Measurements from ENCODE around the gene AMPH. TPM values are rescaled to one million over a fixed set of nuclear protein-coding genes. Genes with fewer than 3 reads are reported as not detected.

AMPH gene
- total RNA-seq, 1 experiment from 2014 or later, result not detected

- no TSS peak for BruUV-seq (replicated peaks)
- intact Hi-C loops (cut with micrococcal nuclease; ENCODE audit: unreplicated experiment), result no loop called here
- TF ChIP-seq CTCF (conservative IDR thresholded peaks at IDR 0.05) (no peak), EZH2 (IDR thresholded peaks at IDR 0.05; ENCODE audit: low read depth) (no peak)
- Histone ChIP-seq H2AFZ (no peak overlapping the region), H3K79me2 (ENCODE audit: low read depth) (no peaks in the 10 kb centered on the region), H4K20me1 (ENCODE audit: insufficient read depth) (no peaks in the 10 kb centered on the region), H3K27me3 (ENCODE audit: insufficient read depth, low read depth) (peaks cover 24% of the 10 kb centered on the region), H3K36me3 (ENCODE audit: low read depth) (no peaks in the 10 kb centered on the region), H3K9me2 (ENCODE audit: insufficient read depth) (no peaks in the 10 kb centered on the region), H3F3A (ENCODE audit: insufficient read depth, low read depth) (no peaks in the 10 kb centered on the region), H3K4me1 (replicated peaks; ENCODE audit: insufficient read depth) (no peaks in the 10 kb centered on the region), H3K9me3 (ENCODE audit: insufficient read depth, low read depth) (no peaks in the 10 kb centered on the region), H3K4me3 (no peak overlapping the region), H3K27ac (no peak overlapping the region), H3K4me2 (no peak overlapping the region)
- ChIA-PET CTCF (no interaction called here), POLR2A (ENCODE audit: unreplicated experiment) (no interaction called here)
- DNase-seq, result no peak
These were observed 255.7 kb downstream of the AMPH start for GRCh38 chr7:38375453-38375852.

GRCh38 chr7:38374507-38374906 is 256.7 kb downstream of the AMPH start:
- intact Hi-C loops (cut with micrococcal nuclease; ENCODE audit: unreplicated experiment), result no loop called here
- peaks cover 15% of the 10 kb centered on the region for H3K27me3 ChIP-seq (ENCODE audit: insufficient read depth, low read depth)
- POLR2A ChIA-PET (ENCODE audit: unreplicated experiment), result interaction anchor here (0.7 kb wide), 1 partner anchor 430 kb away, joined by 6 read pairs; no protein-coding TSS in a partner anchor
- no peak for DNase-seq
- no peaks in the 10 kb centered on the region for H3F3A ChIP-seq (ENCODE audit: insufficient read depth, low read depth)
- H3K4me2 ChIP-seq, result no peak overlapping the region
- H3K4me3 ChIP-seq, result no peak overlapping the region
- no peaks in the 10 kb centered on the region for H3K9me3 ChIP-seq (ENCODE audit: insufficient read depth, low read depth)
- H2AFZ ChIP-seq, result no peak overlapping the region
- CTCF ChIA-PET, result interaction anchor here (0.6 kb wide), 3 partner anchors 269 to 491 kb away, joined by 3 to 9 read pairs (median 5); no protein-coding TSS in a partner anchor
- no TSS peak for BruUV-seq (replicated peaks)
- no peak overlapping the region for H3K27ac ChIP-seq
- H3K36me3 ChIP-seq (ENCODE audit: low read depth), result no peaks in the 10 kb centered on the region
- no peaks in the 10 kb centered on the region for H3K4me1 ChIP-seq (replicated peaks; ENCODE audit: insufficient read depth)
- no peaks in the 10 kb centered on the region for H3K9me2 ChIP-seq (ENCODE audit: insufficient read depth)
- no peaks in the 10 kb centered on the region for H3K79me2 ChIP-seq (ENCODE audit: low read depth)
- H4K20me1 ChIP-seq (ENCODE audit: insufficient read depth), result no peaks in the 10 kb centered on the region
- TF ChIP-seq CTCF (conservative IDR thresholded peaks at IDR 0.05) (peak; percentile 79), EZH2 (IDR thresholded peaks at IDR 0.05; ENCODE audit: low read depth) (no peak)

GRCh38 chr7:38373155-38373554 is 258.0 kb downstream of the AMPH start:
- no peaks in the 10 kb centered on the region for H3K9me2 ChIP-seq (ENCODE audit: insufficient read depth)
- DNase-seq, result no peak
- H3F3A ChIP-seq (ENCODE audit: insufficient read depth, low read depth), result no peaks in the 10 kb centered on the region
- H2AFZ ChIP-seq, result no peak overlapping the region
- H3K4me1 ChIP-seq (replicated peaks; ENCODE audit: insufficient read depth), result no peaks in the 10 kb centered on the region
- H3K4me3 ChIP-seq, result no peak overlapping the region
- 0 out of 2 replicates have a peak, but pooled peaks cover 6% of the 10 kb centered on the region for H3K27me3 ChIP-seq (ENCODE audit: insufficient read depth, low read depth)
- no peak overlapping the region for H3K4me2 ChIP-seq
- ChIA-PET POLR2A (ENCODE audit: unreplicated experiment) (no interaction called here), CTCF (no interaction called here)
- BruUV-seq (replicated peaks), result no TSS peak
- H3K9me3 ChIP-seq (ENCODE audit: insufficient read depth, low read depth), result no peaks in the 10 kb centered on the region
- no peaks in the 10 kb centered on the region for H3K79me2 ChIP-seq (ENCODE audit: low read depth)
- TF ChIP-seq EZH2 (IDR thresholded peaks at IDR 0.05; ENCODE audit: low read depth) (no peak), CTCF (conservative IDR thresholded peaks at IDR 0.05) (no peak)
- intact Hi-C loops (cut with micrococcal nuclease; ENCODE audit: unreplicated experiment), result no loop called here
- no peaks in the 10 kb centered on the region for H3K36me3 ChIP-seq (ENCODE audit: low read depth)
- no peak overlapping the region for H3K27ac ChIP-seq
- no peaks in the 10 kb centered on the region for H4K20me1 ChIP-seq (ENCODE audit: insufficient read depth)
